ENCODE results near the gene BCL7A.

Gene BCL7A

DNA sequence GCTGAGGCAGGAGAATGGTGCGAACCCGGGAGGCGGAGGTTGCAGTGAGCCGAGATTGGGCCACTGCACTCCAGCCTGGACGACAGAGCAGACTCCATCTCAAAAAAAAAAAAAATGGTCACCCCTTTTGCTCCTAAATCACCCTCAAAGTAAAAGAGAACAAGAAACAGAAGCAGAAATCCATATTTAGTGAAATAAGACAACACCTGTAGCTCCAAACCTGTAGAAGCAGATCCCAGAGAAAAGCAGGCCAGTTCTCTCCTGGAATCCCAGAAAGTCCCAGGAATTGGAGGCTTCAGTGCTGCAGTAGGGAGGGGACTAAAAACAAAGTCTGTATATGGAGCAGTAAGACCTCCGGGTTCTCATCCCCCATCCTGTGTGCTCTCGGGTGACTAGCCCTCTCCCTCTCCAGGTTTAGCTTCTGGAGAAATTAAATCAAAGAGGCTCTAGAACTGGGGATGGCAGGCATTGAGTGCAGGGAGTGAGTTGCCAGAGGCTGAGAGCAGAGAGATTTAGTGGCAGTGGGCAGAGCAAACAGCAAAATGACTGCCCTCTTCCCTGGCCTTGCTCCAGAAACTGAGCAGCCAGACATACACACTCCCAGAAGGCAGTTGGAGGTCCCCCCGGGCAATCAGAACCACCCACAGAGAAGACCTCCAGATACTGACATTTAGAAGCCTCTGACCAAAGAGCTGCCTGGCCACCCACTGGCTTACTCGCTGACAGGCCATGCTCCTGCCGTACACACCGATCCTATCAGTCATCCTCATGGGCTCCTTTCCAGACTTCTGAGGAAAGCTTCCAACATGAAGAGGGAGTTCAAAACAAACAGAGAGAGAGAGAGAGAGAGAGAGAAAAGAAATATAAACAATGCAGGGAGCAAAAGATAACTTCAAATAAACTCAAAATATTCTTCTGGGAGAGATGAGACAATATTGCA lies 50.6 kb downstream of the BCL7A start:
- peak overlapping the region; percentile 12; the same call in 1 of the 2 replicates for H3K4me3 ChIP-seq
- TF ChIP-seq POLR2AphosphoS5 (IDR thresholded peaks at IDR 0.05; ENCODE audit: borderline replicate concordance, low read depth, low read length), result no peak
- TF ChIP-seq EZH2 (IDR thresholded peaks at IDR 0.05), result no peak
- no peak for DNase-seq (ENCODE audit: low read depth, low spot score)
- H3K36me3 ChIP-seq (ENCODE audit: insufficient read depth, low read length), result no peaks in the 10 kb centered on the region
- peak overlapping the region; percentile 44; the same call in 1 of the 2 replicates for H3K27ac ChIP-seq
- peak overlapping the region; percentile 8 for H3K9ac ChIP-seq (ENCODE audit: insufficient read length)
- H3K9me3 ChIP-seq (ENCODE audit: low read depth, low read length), result no peaks in the 10 kb centered on the region

DNA sequence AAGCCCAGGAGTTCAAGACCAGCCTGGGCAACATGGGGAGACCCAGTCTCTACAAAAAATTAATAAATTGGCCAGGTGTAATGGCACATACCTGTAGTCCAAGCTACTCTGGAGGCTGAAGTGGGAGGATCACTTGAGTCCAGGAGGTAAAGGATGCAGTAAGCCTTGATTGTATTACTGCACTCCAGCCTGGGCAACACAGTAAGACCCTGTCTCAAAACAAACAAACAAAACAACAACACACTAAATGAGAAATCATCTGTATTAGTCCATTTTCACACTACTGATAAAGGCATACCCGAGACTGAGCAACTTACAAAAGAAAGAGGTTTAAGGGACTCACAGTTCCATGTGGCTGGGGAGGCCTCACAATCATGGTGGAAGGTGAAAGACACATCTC lies 52.1 kb downstream of the BCL7A start:
- Histone ChIP-seq H3K9ac (ENCODE audit: insufficient read length) (no peak overlapping the region), H3K4me3 (no peak overlapping the region), H3K9me3 (ENCODE audit: low read depth, low read length) (no peaks in the 10 kb centered on the region), H3K36me3 (ENCODE audit: insufficient read depth, low read length) (no peaks in the 10 kb centered on the region), H3K27ac (no peak overlapping the region)
- no peak for TF ChIP-seq EZH2 (IDR thresholded peaks at IDR 0.05)
- no peak for TF ChIP-seq FOXP2 (optimal IDR thresholded peaks at IDR 0.05; ENCODE audit: control extremely low read depth, extremely low read length, insufficient read depth)
- TF ChIP-seq POLR2AphosphoS5 (IDR thresholded peaks at IDR 0.05; ENCODE audit: borderline replicate concordance, low read depth, low read length), result no peak
- no peak for DNase-seq (ENCODE audit: low read depth, low spot score)

DNA sequence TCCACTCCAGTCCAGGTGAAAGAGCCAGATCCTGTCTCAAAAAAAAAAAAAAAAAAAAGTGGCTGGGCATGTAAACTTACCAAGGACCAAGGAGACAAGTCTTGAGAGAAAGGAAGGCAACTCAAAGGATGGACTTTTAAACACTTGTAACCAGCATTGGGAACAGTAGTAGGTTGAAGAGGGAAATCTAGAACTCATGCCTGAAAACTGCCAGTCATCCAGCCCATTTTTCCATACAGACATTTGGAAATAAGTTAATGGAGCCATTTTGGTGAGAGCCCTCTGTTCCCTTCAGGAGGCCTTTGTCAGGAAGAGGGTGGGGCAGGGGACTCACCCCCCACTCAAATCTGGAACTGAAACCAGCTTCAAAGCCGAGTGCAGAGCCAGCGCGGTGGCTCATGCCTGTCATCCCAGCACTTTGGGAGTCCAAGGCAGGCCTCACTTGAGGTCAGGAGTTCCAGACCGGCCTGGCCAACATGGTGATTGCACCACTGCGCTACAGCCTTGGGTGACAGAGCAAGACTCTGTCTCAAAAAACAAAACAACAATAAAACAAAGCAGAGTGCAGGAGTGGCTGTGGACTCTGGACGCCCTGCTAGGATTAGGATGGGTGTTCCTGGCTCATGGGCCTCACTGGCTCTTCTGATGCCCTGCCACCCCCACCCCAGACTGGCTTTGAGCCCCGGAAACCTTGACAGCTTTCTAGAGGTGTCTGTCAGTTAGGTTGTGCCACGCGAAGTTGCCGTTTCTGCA lies 55.2 kb downstream of the BCL7A start:
- H3K9ac ChIP-seq (ENCODE audit: insufficient read length), result no peak overlapping the region
- TF ChIP-seq POLR2AphosphoS5 (IDR thresholded peaks at IDR 0.05; ENCODE audit: borderline replicate concordance, low read depth, low read length), result no peak
- no peak for TF ChIP-seq FOXP2 (optimal IDR thresholded peaks at IDR 0.05; ENCODE audit: control extremely low read depth, extremely low read length, insufficient read depth)
- no peak for TF ChIP-seq EZH2 (IDR thresholded peaks at IDR 0.05)
- no peak overlapping the region for H3K4me3 ChIP-seq
- no peaks in the 10 kb centered on the region for H3K9me3 ChIP-seq (ENCODE audit: low read depth, low read length)
- no peak overlapping the region for H3K27ac ChIP-seq
- no peak for DNase-seq (ENCODE audit: low read depth, low spot score)
- H3K36me3 ChIP-seq (ENCODE audit: insufficient read depth, low read length), result no peaks in the 10 kb centered on the region

DNA sequence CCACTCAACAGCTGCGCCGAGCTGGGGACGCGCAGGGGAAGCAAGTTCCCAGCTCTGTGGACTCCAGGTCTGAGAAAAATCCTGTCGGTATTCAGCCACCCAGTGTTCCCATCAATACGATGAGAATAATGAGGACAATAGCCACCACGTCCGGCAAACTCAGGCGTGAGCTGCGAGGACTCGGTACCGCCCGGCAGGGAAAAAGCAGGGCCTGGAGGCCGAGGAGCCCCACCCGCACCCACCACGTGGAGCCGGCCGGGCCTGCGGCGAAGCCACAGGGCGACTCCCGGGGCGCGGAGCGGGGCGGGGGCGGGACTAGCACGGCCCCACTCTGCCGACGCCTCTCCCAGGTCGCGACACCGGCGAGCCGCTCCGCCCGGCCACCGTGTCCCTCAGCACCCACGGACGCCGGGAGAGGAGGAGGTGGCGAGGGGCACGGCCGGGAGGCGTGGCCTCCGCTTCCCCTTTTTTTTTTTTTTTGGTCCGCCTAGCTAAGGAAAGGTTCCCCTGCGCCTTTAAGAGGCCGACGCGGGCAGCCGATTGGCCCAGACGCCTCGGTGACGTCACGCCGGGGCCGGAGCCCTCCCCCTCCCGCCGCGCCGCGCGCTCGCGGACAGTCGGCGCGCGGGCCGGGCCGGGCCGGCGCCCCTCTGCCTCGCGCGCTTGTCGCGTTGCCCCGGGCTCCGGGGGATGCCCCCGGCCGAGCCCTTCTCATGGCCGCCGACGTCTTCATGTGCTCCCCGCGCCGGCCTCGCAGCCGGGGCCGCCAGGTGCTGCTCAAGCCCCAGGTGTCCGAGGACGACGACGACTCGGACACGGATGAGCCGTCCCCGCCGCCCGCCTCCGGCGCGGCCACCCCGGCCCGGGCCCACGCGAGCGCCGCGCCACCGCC lies 56.7 kb downstream of the BCL7A start, which contains the start of gene MLXIP:
Gene MLXIP (plus strand): TSS at position 616 of the 892 bp plus-strand sequence. CDS start 98 bp downstream, at position 714.
- no peak within 1 kb of the TSS for H3K27ac ChIP-seq
- no peaks in the 10 kb centered on the region for H3K9me3 ChIP-seq (ENCODE audit: low read depth, low read length)
- H3K4me3 ChIP-seq, result peak within 1 kb of the TSS; percentile 91
- no peaks in the 10 kb centered on the region for H3K36me3 ChIP-seq (ENCODE audit: insufficient read depth, low read length)
- H3K9ac ChIP-seq (ENCODE audit: insufficient read length), result peak within 1 kb of the TSS; percentile 80
- DNase-seq (ENCODE audit: low read depth, low spot score), result no peak
- TF ChIP-seq POLR2AphosphoS5 (IDR thresholded peaks at IDR 0.05; ENCODE audit: borderline replicate concordance, low read depth, low read length) (peak; percentile 65; the same call in 1 of the 2 replicates), FOXP2 (optimal IDR thresholded peaks at IDR 0.05; ENCODE audit: control extremely low read depth, extremely low read length, insufficient read depth) (no peak)

DNA sequence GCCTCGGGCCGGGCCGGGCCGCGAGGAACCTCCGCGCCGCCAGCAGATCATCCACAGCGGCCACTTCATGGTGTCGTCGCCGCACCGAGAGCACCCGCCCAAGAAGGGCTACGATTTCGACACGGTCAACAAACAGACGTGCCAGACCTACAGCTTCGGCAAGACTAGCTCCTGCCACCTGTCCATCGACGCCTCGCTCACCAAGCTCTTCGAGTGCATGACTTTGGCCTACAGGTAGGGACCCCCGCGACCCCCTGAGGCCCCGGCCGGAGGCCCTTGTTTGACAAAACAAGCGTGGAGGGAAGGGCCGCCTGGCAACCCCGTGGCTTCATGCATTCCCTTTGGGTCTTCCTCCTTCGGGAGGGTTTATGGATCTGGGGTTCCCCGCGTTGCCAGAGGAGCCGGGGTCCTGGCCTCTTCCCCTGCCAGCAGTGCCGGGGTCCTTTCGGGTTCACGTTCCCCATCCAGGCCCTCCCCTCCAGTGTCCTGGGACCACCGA lies 57.4 kb downstream of the BCL7A start:
- Histone ChIP-seq H3K9ac (ENCODE audit: insufficient read length) (peak overlapping the region; percentile 72), H3K36me3 (ENCODE audit: insufficient read depth, low read length) (no peaks in the 10 kb centered on the region; the same call in 1 of the 2 replicates), H3K9me3 (ENCODE audit: low read depth, low read length) (no peaks in the 10 kb centered on the region), H3K4me3 (peak overlapping the region; percentile 91), H3K27ac (no peak overlapping the region)
- TF ChIP-seq POLR2AphosphoS5 (IDR thresholded peaks at IDR 0.05; ENCODE audit: borderline replicate concordance, low read depth, low read length), result no peak
- TF ChIP-seq FOXP2 (optimal IDR thresholded peaks at IDR 0.05; ENCODE audit: control extremely low read depth, extremely low read length, insufficient read depth), result no peak
- TF ChIP-seq EZH2 (IDR thresholded peaks at IDR 0.05), result no peak
- DNase-seq (ENCODE audit: low read depth, low spot score), result no peak

DNA sequence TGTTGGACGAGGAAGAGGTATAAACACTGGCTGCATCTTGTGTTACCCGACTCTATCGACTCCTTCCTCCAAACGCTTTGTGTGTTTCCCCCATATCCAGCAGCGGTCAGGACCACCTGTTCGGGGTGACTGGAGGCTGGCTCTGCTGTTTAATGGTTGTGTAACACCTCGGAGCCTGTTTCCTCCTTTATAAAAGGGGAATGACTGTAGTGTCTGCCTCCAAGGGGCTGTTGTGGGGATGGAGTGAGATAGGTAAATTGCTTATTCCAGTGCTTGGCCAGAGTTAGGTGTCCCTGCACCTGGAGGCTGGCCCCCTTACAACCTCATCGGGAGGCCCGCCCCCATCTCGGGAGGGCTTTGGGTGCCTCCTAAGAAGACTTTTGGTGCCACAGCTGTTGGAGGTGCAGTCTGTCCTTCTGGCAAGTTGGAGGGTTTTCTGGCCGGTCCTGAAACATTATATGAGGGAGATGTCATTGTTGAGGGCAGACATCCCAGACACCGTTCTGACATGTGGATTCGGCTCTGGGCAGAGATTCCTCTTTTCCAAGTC lies 57.9 kb downstream of the BCL7A start:
- Histone ChIP-seq H3K9me3 (ENCODE audit: low read depth, low read length) (no peaks in the 10 kb centered on the region), H3K9ac (ENCODE audit: insufficient read length) (peak overlapping the region; percentile 72), H3K36me3 (ENCODE audit: insufficient read depth, low read length) (no peaks in the 10 kb centered on the region; the same call in 1 of the 2 replicates), H3K27ac (no peak overlapping the region), H3K4me3 (peak overlapping the region; percentile 91)
- TF ChIP-seq FOXP2 (optimal IDR thresholded peaks at IDR 0.05; ENCODE audit: control extremely low read depth, extremely low read length, insufficient read depth), result no peak
- no peak for TF ChIP-seq POLR2AphosphoS5 (IDR thresholded peaks at IDR 0.05; ENCODE audit: borderline replicate concordance, low read depth, low read length)
- TF ChIP-seq EZH2 (IDR thresholded peaks at IDR 0.05), result no peak
- DNase-seq (ENCODE audit: low read depth, low spot score), result no peak

Data from SK-N-MC (cell line).